ENCODE data around the gene SNRK.

SNRK gene, protein sequence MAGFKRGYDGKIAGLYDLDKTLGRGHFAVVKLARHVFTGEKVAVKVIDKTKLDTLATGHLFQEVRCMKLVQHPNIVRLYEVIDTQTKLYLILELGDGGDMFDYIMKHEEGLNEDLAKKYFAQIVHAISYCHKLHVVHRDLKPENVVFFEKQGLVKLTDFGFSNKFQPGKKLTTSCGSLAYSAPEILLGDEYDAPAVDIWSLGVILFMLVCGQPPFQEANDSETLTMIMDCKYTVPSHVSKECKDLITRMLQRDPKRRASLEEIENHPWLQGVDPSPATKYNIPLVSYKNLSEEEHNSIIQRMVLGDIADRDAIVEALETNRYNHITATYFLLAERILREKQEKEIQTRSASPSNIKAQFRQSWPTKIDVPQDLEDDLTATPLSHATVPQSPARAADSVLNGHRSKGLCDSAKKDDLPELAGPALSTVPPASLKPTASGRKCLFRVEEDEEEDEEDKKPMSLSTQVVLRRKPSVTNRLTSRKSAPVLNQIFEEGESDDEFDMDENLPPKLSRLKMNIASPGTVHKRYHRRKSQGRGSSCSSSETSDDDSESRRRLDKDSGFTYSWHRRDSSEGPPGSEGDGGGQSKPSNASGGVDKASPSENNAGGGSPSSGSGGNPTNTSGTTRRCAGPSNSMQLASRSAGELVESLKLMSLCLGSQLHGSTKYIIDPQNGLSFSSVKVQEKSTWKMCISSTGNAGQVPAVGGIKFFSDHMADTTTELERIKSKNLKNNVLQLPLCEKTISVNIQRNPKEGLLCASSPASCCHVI

DNA sequence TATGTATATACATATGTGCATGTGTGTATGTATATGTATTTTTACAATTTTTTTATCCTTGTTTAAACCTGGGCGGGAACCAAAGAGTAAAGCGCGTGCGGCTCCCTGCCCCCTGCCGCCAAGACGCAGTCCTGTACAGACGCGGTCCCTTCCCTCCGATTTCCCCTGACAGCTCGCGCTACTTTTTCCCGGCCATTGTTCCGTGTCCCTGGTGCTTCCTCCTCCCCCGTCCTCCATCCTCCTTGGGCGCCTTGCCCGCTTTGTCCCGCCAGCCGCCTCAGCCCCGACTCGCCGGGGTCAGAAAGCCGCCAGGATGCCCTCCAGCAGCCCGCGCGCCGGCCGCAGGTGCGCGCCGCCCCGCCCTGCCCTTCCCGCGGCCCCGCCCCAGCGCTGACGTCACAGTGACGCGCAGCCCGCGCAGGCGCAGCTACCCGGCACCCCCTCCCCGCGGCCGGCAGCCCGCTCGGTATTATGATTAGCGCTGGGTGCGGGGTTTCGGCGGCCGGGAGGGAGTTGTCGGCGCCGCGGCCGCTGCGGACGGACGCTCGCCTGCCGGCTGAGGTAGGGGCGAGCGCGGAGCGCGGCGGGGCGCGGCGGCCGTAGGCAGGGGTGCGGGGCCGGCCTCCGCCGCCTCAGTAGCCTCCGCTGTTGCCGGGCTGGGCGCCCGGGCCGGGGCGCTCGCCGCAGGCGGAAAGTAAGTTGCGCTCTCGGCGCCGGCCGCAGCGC, at the start of gene SNRK:
Gene SNRK (plus strand): TSS at position 426 of the 726 bp plus-strand sequence. CDS start 16,664 bp downstream, outside the sequence.
- peak; percentile 91 for FAIRE-seq
- DNase-seq (ENCODE audit: low spot score) = peak; percentile 94

DNA sequence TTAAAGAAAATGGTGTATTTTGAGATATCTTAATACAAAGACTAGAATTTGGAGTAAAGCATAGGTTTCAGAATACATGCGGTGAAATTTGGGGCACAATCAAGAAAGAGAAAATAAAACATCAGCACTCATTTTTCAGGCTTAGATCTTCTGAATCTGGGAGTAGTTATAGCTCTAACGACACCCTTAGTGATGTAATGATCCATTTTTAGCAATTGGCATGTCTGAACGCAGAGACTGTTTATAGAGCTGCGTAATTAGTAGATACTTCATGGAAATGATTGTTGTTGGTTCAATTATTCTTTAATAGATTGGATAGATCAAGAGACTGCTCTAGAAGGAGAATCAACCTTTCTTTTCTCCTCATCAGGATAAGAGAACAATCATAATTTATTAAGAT, 47.5 kb upstream of the SNRK start:
- DNase-seq (ENCODE audit: low spot score) = no peak
- no peak for FAIRE-seq

DNA sequence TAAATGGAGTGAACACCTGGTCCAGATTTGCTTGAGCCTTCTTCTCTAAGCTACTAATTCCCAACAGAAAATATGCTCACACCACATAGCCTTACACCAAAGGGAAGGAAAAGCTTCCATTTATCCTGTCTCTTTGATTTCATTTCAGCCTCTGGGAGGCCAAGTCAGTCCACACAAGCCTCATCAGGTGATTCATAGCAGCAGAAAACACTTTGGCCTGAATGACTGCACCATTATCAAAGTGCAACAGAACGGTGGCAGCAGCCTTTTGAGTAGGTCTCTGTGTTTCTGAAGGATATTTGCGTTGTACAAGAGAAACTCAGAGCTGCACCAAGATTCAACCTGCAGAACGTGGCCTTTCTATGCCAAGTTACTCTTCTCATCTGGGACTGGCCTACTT, 46.6 kb upstream of the SNRK start:
- DNase-seq (ENCODE audit: low spot score) (no peak), FAIRE-seq (no peak)

DNA sequence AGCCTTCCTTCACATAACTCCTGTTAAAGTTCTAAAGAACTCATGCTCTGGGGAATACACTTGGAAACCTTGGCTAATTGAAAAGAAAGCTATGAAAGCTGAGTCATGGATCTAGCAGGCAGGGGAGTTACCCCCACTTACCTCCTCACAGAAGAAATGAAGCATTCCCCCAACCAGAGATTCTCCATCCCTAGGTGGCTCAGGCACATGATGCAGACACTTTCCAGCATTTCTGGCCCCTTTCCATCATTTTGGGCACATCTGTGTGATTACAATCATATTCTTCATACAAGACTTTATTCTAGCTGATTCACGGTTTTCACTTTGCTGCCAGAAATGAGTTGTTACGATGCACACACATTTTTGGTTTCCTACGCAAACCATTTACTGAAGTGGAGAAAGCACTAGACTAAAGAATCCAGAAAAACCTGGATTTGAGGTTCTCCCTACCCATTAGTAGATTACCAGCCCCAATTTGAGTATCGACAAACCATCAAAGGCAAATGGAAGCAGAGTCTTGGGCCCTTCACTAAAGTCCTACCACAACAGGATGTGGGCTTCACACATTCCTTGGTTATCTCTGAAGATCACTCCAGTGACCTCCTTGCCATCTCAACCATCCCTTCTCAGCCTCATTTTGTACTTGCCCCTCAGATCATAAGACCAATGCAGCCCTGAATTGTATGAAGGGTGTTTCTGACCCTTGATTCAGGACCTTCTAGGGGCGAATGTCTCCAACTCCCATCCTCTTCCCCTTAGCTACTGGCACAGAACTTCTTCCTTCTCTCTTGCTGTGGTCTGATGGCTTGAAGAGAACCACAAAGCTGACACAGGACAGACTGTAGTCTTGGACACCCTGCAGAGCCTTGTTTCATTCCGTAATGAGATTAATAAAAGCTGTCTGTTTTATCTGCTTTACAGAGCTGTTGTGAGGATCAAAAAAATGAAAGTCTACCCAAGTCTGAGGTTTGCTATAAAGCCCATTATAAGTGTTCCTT, 42.5 kb upstream of the SNRK start:
- no peak for FAIRE-seq
- no peak for DNase-seq (ENCODE audit: low spot score)

DNA sequence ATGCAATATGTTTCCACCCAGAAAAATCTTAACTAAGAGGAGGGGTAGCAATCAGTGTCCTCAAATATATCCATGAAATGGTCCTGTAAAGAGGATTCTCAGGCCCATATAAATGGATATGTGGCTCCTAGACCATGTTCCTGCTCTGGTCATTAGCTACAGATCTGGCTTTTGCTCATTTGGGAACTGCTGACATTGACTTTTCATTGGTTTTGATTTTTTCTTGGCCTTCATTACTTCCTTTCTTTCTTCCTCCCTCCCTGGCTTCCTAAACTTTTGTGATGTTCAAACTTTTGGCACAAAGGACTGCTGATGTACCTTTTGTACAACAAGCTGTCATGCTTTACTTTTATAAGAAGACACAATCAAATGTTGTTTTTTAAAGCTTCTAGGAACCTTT, 41.6 kb upstream of the SNRK start:
- DNase-seq (ENCODE audit: low spot score) (no peak), FAIRE-seq (no peak)

DNA sequence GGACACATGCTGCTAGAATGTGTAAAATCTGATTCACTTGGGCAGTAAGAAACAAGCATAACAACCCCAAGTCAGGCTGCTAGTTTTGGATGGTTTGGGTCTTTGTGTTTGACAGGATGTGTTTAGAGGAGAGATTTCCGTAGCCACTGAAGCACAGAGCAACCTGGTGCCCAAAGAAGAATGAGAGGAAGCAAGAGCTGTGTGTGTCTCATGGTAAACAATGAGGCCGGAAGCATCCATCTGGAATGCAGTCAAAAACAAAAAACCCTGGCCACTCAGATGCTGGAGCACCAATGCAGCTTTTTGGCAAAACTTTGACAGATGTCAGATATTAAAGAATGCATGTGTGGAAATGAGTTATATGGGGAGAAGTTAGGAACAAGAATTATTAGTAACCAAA, 39.4 kb upstream of the SNRK start:
- DNase-seq (ENCODE audit: low spot score) (no peak), FAIRE-seq (no peak)

DNA sequence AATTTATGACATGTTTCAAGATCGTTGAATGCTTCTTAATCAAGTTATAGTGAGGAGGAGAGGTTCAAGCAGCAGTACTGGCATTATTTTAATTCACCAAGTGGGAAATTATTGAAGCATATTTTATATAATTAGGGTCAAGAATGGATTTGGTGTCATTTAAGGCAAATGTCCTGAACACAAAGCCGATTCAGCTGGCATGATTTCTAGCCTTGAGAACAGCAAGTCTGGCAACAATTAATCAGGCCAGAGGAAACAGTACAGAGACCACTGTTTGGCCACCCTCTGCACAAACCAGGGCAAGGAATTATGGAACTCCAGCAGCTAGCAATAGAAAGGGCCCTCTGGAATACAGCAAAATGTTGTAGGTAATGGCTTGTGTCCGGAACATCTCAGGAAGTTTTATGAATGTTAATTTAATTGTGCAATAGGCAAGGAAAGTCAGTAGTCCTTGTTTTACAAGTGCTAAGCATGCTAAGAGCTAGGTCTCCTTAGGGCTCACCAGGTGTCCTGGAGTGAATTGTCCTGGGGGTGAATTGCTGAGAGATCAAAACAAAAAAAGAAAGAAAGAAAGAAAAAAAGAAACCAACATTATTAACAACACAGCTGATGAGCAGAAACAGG, 38.7 kb upstream of the SNRK start:
- DNase-seq (ENCODE audit: low spot score) = no peak
- FAIRE-seq = no peak

DNA sequence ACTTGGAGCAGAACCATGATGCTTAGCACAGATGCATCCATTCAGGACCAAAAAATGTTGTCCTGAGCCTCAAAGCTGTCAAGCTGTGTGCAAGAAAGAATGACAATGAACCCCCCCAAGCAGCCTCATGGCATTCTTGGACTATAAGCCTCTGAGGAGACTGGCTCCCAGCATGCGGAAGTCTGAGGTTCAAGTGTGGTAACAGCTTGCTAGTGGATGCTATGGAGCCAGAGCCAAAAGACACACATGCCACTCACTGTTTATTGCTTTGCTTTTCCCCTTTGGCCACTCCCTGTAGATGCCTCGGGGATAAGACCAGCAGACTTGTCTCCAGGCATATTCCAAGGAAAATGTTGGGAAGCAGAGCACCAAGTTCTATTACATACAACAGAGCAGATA, 38.2 kb upstream of the SNRK start:
- DNase-seq (ENCODE audit: low spot score) (no peak), FAIRE-seq (no peak)

DNA sequence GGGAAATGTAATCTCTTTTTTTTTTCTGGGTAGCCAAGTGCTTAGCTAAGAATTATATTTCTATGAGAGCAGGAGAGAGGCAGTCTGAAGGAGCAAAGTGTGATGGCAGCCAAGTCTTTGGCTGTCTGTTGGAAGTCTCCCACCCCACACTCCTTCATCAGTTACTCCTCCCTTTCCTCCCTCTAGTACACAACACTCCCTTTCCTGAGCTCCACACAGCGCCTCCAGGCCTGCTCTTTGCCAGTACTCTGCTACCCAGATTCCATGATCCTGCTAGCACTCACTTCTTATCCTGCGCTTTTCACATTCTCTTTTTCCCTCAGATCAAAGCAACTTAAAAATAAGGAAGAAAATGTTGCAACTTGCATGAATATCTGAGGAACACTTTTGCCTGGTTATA, 37.4 kb upstream of the SNRK start:
- no peak for DNase-seq (ENCODE audit: low spot score)

DNA sequence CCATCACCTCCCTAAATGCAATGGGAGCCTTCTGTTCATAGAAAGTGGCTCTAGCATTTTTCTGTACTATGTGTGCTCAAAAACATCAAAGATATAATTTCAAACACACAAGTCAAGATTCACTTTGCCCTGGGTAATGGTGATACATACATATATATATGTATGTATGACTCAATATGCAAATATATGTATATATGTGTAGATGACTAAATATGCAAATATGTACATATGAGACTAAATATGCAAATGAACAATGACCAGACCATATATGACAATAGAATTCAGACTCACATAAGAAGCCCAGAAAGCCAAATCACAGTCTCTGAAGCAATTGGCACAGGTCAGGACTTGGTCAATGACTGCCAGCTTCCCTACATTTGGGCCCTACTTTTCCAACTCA, 36.9 kb upstream of the SNRK start:
- no peak for DNase-seq (ENCODE audit: low spot score)

More for the DNA sequence above, 37.4 kb upstream of the SNRK start:
- no peak for FAIRE-seq

DNA sequence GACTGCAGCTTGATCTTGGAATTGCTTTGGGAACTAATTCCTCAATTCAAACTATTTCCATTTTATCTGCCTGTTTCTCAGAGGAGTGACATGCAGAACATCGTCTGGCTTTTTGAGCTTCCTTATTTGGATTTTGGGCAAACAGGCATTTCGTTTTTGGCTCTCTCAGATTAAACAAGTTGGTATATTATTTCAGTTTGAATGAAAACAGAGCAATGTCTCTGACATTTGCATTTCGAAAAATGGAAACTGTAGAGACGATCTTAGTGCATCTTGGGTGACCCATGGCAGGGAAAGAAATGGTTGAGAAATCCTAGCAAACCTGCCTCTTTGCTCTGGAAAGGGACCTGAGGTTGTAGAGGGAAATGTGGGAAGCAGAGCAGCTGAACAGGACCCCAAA, 33.0 kb upstream of the SNRK start:
- FAIRE-seq = no peak
- no peak for DNase-seq (ENCODE audit: low spot score)

More for the DNA sequence above, 36.9 kb upstream of the SNRK start:
- no peak for FAIRE-seq

DNA sequence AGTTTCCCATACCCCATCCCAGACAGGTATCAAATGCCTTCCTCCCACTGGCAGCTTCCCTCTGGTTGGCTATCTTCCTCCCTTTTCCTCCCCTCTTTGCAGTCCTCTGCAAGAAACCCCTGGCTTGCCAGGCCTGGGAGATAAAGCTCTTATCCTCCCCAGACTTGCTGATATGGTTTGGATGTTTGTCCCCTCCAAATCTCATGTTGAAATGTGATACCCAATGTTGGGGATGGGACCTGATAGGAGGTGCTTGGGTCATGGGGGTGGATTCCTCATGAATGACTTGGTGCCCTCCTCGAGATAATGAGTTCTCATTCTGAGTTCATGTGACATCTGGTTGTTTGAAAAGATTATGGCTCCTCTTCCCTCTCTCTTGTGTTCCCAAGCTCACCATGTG, 32.2 kb upstream of the SNRK start:
- FAIRE-seq (no peak), DNase-seq (ENCODE audit: low spot score) (no peak)

DNA sequence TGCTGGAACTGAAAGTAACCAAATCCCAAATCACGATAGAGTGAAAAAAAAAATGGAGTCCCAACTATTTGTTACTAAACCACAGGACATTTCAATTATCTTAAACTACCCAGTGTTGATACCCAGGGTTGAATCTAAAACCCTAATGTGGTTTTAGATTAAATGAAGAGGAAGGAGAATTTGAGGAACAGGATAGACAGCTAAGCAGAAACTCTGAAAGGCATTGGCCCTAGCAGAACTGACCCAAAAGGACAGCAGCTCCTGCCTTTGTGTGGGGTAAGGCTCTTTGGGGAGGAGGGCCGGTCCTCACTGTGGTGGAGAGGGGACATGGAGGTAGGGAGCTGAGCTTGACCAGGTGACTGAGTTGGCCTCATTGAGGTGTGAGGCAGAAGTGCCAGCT, 30.7 kb upstream of the SNRK start:
- no peak for DNase-seq (ENCODE audit: low spot score)
- FAIRE-seq = no peak

DNA sequence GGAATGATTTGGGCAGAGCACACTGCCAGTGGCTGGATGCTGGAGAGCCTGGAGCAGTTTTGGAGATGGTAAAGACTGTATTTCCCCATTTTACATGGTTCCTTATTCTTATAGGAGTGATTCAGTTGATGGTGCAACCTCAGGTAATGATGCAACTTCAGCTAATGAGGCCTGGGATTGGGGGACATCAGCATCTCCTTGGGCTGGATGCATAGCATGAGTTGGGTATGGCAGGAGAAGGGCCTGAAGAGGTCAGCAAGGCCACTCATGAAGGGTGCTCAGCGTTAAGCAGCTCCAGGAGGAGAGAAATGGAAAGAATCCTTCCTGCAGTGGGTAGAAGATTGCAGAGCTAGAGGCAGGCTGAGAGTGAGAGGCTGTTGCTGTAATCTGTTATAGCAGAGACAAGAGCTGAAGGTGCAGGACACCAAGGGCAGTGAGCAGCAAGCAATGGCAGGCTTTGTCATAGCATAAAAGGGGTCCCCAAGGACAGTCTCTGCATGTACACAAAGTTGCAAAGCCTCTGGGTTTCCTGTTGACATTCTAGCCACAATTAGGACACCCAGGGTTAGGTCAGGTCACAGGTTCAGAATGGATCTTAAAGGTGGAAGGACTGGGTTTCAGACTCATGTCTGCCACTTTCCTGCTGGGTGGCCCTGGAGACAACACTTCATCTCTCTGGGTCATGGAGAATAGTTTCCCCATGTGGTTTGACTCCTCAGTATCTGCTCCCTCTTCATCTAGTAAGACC, 29.5 kb upstream of the SNRK start:
- no peak for FAIRE-seq
- DNase-seq (ENCODE audit: low spot score) = no peak

DNA sequence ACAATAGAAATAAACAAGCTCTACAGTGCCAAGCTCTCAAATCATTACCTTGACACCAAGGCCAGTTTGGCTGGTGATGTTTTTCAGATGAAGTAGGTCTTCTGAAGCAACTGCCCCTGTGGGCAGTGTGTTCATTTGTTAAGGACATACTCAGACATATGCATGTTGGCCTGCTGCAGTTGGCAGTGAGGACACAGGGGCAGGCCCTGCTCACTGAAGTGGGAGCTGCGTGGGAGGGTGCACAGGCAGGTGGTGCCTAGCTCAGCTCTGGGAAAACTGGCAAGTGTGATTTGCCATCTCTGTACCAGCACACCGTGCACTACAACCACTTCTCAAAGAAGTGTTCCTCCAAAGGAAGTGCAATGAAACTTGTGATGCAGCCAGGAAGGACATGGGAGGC, 28.5 kb upstream of the SNRK start:
- FAIRE-seq = no peak
- DNase-seq (ENCODE audit: low spot score) = no peak

DNA sequence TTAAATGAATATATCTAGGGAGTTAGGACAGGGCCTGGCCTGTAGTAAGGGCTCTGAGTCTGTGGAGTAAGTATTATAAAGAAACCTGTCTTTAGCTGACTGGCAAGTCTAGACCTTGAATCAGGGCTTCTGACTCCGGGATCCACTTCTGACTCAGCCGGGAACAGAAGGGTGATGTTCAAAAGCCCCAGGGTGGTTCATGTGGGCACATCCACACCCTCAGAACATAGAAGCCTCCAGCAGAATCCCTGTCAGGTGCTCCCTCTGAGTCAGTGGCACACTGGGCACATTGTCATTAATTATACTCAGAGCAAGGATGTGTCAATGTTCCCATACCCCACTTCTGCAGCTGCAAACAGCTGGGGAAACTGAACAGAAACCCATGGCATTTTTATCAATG, 26.7 kb upstream of the SNRK start:
- no peak for DNase-seq (ENCODE audit: low spot score)
- no peak for FAIRE-seq

DNA sequence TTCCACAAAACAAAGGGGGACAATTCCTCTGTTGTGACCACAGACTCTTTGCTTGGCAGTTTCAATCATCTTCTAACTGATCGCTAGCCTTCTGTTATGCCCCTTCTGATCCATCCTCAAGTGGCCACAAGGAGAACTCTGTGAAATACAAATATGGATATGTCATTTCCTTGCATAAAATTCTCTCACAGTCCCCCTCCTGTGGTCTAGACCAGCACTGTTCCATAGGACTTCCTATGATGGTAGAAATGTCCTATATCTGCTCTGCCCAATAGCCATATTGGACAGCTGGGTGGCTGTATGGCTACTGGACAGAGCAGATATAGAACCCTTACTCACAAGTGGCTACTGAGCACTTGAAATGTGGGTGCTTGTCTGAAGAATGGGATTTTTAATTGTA, 25.9 kb upstream of the SNRK start:
- FAIRE-seq (no peak), DNase-seq (ENCODE audit: low spot score) (no peak)

DNA sequence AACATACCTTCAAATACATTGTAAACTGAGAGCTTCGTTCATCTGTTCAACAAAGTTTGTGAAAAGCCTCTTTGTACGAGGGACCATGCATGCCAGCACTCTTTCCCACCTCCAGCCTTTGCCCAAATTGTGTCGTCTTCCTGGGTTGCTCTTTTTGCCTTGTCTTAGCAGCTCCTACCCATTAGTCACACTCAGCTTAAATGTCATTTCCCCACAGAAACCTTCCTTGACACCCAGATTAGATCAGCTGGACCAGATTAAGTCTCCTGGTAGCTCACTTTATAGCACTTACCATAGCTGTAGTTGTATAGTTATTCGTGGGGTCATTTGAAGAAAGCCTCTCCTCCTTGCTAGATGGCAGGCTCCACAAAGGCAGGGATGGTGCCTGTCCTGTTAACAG, 24.1 kb upstream of the SNRK start:
- FAIRE-seq = no peak
- no peak for DNase-seq (ENCODE audit: low spot score)

DNA sequence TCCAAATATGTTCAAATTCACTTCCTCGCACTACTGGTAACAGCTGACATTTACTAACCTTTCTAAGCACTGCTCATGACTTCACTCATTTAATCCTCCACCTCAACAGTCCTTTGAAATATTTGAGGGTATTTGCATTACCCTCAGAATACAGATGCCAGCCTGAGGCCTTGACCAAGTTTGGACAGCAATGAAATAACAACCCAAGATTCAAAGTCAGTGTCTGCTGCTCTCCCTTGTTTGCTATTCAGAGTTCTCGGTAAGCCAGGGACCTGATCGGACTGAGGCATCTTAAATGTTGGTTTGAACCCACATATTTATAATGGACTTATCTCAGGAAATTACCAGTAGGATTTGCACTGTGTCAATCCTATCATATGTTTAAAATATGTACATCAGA, 19.9 kb upstream of the SNRK start:
- FAIRE-seq (no peak), DNase-seq (ENCODE audit: low spot score) (no peak)

DNA sequence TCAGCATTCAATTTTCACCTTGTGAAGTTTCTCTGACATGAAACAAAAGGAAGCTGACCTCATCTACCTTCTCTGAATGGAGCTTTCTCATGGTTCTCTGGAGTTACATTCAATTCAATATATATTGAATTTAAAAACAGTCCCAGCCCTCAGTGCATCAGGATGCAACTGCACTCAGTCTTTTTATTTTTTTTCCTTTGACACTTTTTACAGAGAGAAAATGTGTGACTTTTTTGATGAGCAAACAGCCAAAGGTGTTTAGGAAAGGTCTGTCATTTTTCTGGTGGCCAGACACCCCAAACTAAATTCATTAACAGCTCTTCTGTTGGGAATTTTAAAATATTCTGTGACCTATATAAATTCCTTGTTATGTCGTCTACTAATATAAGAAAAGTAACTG, 19.3 kb upstream of the SNRK start:
- DNase-seq (ENCODE audit: low spot score) (no peak), FAIRE-seq (no peak)
